GM18498 (cell line): ENCODE results near the gene C9.
"Not testable (repeated sequence)": the region's sequence is repeated elsewhere in the genome, so short reads cannot be mapped to it uniquely, and the experiment has no call there.

ENCODE experiments used
- ATAC-seq: cut with Tn5 transposase; IDR thresholded peaks from one replicate; pipeline ENCODE4 v1.9.1; 2021; ENCODE audit warnings: mild to moderate bottlenecking, moderate library complexity; ENCODE audit not compliant: unreplicated experiment

Gene C9

DNA sequence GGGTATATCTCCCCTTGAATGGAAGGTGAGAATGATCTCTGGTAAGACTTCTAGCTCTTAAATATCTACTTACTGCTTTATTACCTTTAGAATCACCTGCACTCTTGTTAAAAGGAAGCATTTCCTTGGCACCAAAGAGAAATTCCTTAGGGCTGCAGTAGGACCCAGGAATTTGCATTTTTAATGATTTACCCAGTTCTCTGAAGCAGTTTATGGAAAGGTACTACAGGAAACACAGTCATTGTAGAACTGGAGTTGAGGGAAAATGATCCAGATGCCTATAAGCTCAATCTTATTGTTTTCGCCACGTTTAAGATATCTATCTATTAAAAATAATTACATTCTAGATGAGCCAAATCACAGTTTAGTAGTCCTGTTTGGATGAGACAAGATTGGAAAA is 9.5 kb upstream of the C9 start:
- no peak for ATAC-seq

DNA sequence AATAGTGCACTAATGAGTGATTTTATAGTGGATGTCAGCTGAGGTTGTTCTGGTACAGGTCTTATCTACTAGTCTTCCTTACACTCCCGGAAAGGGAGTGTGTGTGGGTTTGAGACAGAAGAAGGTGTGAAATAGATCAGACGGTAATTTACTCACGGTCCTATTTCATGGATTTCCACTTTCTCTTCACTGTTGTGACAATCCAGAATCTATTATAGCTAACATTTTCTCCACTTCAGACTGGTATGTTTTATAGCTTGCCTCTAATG is 7.0 kb upstream of the C9 start:
- no peak for ATAC-seq

DNA sequence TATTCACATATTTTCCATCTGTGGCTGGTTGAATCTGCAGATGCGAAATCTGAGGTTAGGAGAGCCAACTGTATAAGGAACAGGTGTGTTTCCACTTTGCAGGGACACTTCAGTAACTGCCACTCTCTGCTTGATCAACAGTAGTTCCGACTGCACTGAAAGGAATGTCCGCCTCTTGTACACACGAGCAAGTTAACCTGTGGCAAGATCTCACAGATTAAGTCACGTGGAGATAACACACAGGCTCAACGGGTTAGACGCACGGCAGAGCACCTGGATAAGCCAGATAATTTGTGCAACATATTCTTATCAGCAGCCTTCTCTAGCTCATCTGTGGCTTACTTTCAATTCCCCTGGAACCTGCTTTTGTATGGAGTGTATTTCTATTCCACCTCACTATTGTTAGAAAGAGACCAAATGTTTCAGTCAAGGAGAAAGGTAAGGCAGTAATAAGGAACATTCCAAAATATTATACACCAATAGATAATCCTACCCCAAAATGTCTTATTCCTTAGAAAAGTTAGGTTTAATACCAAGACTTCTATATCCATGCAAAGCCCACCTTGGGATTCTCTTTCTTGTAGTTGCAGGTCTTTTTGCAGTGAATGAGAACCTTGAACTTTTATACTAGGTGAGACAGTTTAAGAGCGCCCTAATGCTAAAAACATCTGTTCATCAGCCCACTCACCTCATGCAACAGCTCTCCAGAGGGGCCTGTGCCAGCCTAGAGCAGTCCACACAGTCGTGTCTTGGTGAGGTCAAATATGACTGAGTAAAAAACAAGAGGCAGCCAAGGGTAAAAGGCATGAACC is 6.5 kb upstream of the C9 start:
- ATAC-seq: no peak

DNA sequence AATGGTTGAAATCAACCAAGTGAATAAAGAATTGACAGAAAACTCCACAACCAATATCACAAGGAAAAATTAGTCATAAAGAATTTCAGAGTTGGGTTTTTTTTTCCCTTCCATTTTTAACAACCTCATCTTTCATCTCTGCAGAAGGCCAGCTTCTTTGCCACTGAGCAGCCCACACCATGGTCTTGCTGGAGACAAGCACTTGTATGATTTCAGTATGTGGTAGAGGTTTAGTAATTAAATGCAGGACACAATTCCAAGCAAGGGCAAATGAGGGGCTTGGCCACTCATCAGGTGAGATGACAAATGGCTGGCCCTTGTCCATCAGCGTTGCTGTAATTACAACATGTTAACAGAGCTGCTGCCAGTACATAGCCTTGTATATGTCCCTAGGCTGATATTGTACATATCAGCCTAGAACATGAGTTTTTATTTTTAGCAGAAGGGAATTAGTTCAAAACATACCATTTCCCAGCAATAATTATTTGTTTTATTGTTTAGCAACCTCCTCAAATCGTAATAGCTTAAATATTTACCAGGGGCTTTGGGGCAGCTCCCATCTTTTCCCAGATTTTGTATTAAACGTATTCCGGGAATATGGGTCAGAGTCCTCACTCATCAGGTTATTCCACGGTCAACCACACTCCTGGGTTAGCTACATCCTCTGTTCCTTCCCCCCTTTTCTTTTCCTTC is 5.0 kb upstream of the C9 start:
- ATAC-seq: no peak

DNA sequence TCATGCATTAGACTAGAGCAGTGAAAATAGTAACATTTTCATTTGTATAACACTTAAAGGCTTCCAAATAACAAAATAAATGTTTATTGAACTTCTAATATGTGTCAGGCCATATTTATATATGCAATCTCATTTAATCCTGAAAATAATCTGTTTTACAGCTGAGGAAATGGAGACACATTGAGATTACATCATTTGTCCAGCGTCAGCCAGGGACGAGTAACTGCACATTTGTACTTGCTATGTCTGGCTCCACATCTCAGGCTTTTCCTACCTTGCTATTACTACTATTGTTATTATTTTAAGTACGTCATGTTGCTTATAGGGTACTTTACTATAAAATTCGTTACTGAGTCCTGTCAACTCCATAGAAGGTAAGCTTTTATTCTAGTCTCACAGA is 3.8 kb upstream of the C9 start:
- ATAC-seq: no peak

DNA sequence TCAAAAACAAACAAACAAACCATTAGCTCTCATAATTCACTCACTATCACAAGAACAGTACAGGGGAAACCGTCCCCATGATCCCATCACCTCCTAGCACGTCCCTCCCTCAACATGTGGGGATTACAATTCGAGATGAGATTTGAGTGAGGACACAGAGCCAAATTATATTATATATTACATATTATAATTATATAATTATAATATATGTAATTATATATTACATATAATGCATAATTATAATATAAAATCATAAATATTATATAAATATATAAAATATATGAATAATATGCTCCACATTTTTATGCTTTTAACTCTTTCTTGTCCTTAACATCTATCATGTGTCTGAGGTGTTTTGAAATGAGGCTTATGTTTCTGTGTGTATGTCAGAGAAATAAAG is 3.4 kb upstream of the C9 start:
- ATAC-seq: no peak

DNA sequence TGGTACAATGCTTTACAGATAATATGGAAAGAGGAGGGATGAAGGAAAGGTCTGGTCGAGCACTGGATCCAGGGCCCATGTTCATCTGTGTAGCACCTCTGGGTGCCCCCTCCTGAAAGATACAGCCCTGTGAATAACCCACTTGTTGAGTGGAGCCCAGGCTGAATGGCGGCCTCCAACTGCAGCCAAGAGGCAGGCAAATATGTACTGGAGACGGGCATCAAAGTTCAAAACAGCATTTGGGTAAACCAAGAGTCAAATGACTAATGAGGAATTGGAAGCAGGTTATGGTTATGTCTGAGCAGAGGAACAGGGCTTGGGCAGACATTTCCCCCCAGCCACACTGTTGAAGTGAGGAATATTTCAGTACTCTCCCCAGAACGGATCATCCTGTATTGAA is 1.1 kb downstream of the C9 start:
- no peak for ATAC-seq

DNA sequence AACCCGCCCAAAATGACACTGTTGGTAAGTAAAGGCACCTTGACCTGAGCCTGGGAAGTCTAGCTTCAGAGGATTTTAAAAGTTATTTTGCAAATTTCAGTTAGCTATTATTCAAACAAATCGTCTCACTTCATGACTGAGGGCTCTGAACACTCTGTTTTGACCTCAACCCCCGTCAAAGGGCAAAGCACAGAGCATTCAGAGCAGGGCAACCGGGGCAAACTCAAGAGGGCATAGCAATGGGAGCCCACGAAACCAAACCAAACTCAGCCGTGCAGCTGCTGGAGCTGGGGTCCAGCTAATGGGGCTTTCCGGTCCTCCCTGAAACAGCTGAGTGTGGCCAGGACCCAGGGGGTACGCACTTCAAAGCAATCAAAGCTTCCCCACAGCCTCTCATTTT is 1.6 kb downstream of the C9 start:
- no peak for ATAC-seq

DNA sequence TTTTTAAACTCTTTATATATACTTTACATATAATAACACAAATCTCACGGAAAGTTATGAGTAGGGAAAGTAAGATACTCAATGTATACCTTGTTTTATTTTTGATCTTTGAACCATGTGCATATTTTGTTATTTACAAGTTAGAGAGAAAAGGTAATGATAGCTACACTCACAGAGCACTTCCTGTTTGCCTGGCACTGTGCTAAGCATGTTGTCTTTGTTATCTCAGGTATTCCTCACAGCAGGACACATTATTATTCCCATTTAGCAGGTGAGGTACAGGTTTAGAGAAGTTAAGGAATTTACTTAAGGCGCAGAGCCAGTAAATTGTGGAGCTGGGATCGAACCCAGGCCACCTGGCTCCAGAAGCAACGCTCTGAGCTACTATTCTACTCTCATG is 3.0 kb downstream of the C9 start:
- ATAC-seq: no peak

DNA sequence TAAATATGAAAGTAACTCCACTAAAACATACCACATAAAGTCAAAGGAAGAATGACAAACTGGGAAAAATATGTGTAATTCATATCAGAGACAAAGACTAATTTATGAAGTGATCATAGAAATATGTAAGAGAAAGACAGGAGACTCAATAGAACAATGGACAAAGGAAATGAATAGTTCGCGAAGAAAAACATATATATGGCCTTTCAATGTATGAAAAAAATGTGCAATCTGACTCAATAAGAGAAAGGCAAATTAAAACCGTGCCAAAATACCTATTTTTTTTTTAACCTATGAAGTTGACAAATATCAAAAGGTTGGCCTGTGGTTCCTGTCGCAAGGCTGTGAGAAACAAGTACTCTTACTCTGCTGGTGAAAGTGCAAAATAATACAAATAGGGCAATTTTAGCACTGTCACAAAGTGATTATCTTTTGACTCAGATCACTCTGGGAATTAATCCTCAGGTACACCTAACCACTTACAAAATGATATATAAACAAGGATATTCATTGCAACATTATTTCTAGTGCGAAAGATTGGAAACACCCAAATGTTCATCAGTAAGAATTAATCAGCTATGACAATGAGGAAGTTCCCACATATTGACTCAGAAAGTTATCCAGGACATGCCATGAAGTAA is 3.7 kb downstream of the C9 start:
- ATAC-seq: no peak

DNA sequence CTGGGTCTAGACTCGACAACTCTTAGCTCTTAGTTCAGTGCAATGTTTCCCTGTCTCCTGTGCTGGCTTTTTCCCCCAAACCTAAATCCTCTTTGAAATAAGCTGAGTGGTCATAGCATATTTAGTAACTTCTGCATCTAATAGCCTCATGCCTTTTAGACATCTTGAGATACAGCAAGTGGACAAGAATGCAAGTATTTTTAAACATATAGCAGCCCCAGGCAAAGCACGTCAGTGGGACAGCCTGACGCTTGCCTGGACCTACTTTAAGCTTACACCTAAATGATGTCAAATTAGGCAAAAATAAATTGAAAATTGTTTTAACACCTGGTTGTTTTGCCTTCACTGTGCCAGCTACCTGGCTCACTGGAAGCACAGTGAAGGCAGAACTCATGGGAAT is 8.0 kb downstream of the C9 start:
- no peak for ATAC-seq

DNA sequence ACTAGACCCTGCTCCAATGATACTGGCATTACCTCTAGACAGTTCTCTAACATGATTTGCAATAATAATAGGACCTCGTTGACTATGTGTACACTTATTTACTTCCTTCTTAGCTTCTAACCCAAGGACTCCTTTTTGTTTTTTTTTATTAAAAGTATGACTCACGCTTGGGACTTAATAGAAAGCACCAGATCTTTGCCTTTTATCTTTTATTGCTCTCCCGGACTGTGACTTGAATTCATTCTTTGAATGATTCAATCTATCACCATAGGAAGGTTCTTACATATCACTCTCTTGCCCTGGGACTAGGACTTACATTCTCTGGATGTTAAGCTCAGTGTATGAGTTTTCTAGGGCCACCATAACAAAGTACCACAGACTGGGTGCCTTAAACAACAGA is 9.0 kb downstream of the C9 start:
- ATAC-seq: no peak

DNA sequence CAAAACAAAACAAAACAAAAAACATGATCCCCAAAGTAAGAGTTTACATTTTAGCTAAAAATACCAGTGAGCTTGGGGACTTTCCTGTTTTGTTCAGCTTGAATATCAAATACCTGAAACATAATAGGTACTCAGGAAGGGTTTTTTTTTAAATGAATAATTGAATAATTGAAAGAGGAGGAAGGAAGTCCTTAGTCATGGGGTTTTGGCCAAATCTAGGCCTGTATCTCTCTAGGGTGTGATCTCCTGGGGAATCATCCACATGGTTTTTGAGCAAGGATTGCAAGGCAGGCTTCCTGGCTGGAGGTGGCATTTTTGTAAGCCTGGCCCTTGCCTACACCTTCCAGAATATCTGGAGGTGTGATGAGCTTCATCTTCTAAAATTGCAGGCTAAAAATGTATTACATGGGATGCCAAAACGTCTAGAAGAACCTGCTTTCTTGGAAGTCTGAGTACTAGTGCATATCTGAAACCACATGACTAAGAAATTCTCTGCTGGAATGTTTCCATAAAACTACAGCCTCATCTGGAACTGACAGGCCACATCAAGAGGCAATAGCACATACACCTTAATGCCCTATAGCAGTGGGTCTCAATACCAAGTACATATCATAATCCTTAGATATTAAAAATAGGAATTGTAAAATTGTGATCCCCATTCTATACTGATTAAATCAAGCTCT is 10.4 kb downstream of the C9 start:
- ATAC-seq: no peak

DNA sequence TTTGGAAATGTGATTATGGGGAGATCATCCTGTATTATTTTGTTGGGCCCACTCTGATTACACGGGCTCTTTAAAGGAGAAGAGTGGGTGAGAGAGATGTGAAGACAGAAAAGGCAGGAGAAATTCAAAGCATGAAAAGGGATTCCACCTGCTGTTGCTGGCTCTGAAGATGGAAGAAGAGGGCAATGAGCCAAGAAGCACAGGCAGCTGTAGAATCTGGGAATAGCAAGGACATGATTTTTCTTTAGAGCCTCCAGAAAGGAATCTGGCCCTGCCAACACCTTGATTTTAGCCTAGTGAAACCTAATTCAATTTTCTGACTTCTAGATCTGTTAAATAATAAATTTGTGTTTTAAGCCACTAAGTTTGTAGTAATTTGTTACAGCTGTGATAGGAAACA is 11.3 kb downstream of the C9 start:
- no peak for ATAC-seq

DNA sequence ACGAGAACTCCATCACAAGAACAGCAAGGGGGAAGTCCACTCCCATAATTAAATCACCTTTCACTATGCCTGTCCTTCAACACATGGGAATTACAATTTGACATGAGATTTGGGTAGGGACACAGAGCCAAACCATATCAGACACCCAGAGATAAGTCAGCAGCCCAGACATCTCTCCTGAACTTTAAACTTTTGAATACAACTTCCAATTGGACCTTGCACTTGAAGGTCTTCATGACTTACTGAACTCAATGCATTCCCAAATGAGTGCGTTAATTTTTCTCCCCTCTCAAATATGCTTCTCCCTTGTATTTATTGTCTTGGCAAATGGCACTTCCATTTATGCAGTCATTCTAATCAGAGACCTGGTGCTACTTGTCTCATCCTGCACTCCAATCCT is 12.1 kb downstream of the C9 start:
- no peak for ATAC-seq

DNA sequence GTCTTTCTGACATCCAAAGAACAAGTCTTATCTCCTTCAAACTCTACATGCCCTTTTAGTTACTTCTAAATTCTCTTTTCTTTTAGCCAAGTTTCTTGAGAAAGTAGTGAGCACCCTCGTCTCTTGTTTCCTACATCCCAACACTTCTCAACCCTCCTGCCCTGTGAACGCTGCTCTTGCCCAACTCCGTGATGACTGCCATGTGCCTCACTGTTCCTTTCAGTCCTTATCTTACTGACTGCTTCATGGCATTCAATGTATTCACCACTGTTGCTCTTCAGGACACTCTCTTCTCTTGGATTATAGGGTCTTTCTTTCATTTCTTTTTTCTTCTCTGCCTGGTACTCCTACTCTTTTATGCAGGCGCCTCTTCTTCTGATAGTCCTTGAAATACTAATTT is 14.8 kb downstream of the C9 start:
- ATAC-seq: no peak

DNA sequence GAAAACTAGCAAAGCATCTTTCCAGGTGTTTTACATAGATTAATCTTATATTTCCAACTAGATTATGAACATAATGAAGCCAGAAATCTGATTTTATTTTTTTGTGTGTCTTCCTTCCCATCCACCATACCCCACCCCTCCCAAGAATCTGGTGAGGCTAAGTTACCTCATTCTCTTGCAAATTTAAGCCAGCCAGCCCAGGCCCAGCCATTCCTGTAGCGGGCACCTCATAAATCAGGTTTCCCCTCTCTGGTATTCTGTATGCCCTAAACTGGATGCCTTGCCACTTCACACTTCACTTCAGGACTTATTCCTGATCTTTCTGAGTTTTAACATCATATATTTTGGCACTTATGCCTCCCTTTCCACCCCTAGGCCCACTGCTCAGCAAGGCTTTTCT is 21.8 kb downstream of the C9 start:
- ATAC-seq: no peak

DNA sequence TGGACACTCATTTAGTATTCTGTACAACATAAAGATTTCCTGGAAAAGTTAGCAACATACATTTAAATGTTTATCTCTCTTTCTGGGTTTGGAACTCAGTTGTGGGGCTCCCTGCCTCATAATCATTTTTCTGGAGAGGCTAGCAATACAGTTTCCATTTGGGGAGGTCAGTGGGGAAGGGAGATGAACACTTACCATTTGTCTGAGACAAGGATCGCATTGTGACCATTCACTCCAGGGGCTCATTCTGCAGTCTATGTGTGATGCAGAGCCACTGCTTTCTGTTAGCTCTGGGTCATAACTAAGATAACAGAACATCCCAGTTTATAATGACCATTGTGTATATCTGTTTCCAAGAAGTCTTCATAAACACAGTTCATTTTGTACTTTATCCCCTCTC is 22.4 kb downstream of the C9 start:
- ATAC-seq: no peak

DNA sequence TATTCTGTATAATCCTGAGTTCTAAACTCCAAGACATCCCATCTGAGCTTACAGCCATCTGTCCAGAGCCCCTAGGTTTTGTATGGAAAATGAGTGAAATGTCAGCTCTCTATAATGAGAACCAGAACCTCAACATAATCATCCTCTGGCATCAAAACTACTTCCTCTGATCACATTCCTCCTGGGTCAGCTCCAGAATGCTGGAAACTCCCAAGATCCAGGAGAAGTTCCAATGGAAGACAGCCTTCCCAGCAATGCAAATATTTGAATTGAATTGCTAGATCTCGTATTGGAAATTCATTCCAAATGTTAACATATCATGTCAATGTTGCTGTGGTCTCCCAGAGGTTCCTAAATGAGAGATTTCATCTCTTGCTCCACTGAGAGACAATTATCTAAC is 23.8 kb downstream of the C9 start:
- no peak for ATAC-seq

DNA sequence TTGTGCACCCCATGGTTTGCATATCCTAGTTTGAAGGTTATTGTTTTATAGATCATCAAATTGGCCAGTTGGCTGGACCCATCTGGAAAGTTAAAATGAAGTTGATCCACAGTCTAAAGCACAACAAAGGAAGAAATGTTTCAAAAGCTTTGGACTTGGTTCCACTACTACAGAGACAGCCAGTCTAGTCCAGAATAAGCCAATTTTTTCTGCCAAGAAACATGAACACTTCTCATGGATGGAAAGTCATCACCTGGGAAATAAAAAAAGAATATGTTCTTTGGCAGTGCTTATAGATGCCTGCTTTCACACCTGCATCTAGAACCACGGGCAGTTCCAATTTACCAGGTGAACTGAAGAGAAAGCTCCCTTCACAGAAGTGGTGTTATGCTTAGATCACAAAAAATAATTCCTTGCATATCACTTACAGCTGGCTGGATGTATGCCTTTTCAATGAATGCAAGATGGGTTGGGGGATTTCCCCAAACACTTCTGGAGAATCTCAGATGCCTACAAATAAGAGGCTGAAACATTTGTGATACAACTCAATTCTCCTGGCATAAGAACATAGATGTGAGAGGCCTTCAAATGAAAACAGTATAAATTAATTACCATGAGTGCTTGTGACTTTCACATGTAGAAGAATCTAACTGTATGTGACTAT is 26.9 kb downstream of the C9 start:
- ATAC-seq: no peak

DNA sequence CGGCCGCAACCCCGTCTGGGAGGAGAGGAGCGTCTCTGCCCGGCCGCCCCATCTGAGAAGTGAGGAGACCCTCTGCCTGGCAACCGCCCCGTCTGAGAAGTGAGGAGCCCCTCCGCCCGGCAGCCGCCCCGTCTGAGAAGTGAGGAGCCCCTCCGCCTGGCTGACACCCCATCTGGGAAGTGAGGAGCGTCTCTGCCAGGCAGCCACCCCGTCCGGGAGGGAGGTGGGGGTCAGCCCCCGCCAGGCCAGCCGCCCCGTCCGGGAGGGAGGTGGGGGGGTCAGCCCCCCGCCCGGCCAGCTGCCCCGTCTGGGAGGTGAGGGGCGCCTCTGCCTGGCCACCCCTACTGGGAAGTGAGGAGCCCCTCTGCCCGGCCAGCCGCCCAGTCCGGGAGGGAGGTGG is 30.0 kb downstream of the C9 start:
- not testable (repeated sequence) for ATAC-seq
